Panc1 (cell line): ENCODE measurements around the gene SURF4. TPM values are rescaled to one million over a fixed set of nuclear protein-coding genes. Genes with fewer than 3 reads are reported as not detected.

Experiments used
- ATAC-seq: fragments of 200-7000 bp; cut with Tn5 transposase; 2 replicates; pipeline ENCODE4 v1.9.1; 2020; ENCODE audit warnings: mild to moderate bottlenecking, moderate library complexity
- BruUV-seq: library from RNA; stranded (reverse); fragments of 400-500 nt; replicated peaks from 2 replicates; lab custom pipeline; 2021; lab: Mats Ljungman, UMichigan
- CTCF ChIA-PET: fragments of 300-600 bp; sonication (Branson Sonifier 250); formaldehyde crosslinking; loops from one replicate; lab custom pipeline; 2022; ENCODE audit warnings: antibody characterized with exemption; lab: Charles Lee
- POLR2A ChIA-PET: fragments of 300-600 bp; sonication (Branson Sonifier 250); formaldehyde crosslinking; loops from one replicate; lab custom pipeline; 2022; ENCODE audit warnings: antibody characterized with exemption; lab: Charles Lee
- DNase-seq: peaks from one replicate; pipeline ENCODE4 v3.0.0-alpha.2; 2010; ENCODE audit warnings: low read depth, low spot score
- H3K27ac ChIP-seq: 2 replicates; pipeline ENCODE4 v1.5.1; 2011; ENCODE audit warnings: mild to moderate bottlenecking, low read length, inconsistent platforms
- H3K27me3 ChIP-seq: fragments of 200-500 bp; sonication (Bioruptor generic); 2 replicates; pipeline ENCODE4 v1.6.0; 2014; ENCODE audit warnings: low read length, inconsistent platforms; ENCODE audit not compliant: control insufficient read depth, insufficient read depth
- H3K36me3 ChIP-seq: fragments of 200-500 bp; sonication (Bioruptor generic); 2 replicates; pipeline ENCODE4 v1.5.1; 2014; ENCODE audit warnings: inconsistent platforms, mild to moderate bottlenecking, low read length, moderate library complexity; ENCODE audit not compliant: control insufficient read depth, insufficient read depth
- H3K4me1 ChIP-seq: 2 replicates; pipeline ENCODE4 v1.5.1; 2011; ENCODE audit warnings: inconsistent platforms, mild to moderate bottlenecking, low read length, moderate library complexity; ENCODE audit not compliant: control insufficient read depth, insufficient read depth
- H3K4me3 ChIP-seq, 2 experiments: 2 replicates each; pipeline ENCODE4 v1.5.1; 2011 to 2012; ENCODE audit warnings: low read depth in 2 of 2, low read length in 2 of 2, mild to moderate bottlenecking in 2 of 2, inconsistent platforms in 1 of 2, moderate library complexity in 1 of 2
- H3K9me3 ChIP-seq: fragments of 200-500 bp; sonication (Bioruptor generic); 2 replicates; pipeline ENCODE4 v1.5.1; 2014; ENCODE audit warnings: low read depth, mild to moderate bottlenecking, inconsistent platforms, low read length, moderate library complexity; ENCODE audit not compliant: control insufficient read depth, insufficient read depth
- POLR2AphosphoS5 ChIP-seq: IDR thresholded peaks from 2 replicates; pipeline ENCODE4 v1.6.1; 2012; ENCODE audit warnings: mild to moderate bottlenecking, low read depth, low read length, moderate library complexity
- SIN3A ChIP-seq: IDR thresholded peaks from 2 replicates; pipeline ENCODE4 v1.6.1; 2012; ENCODE audit warnings: low read depth, mild to moderate bottlenecking, low read length, moderate library complexity, borderline replicate concordance; ENCODE audit not compliant: insufficient read depth
- TCF7L2 ChIP-seq: IDR thresholded peaks from 2 replicates; pipeline ENCODE4 v1.6.1; 2011; ENCODE audit warnings: mild to moderate bottlenecking, low read depth, low read length, inconsistent platforms
- in situ Hi-C: cut with HindIII; loops from 2 replicates; pipeline ENCODE4 v1.10.0; 2016; ENCODE audit warnings: low sequenced_read_pairs, low pct_unique_long_range_greater_than_20kb
- intact Hi-C: fragments of 100-400 bp; cut with micrococcal nuclease; formaldehyde crosslinking; loops from one replicate; pipeline ENCODE4 v1.10.0; 2022; ENCODE audit not compliant: unreplicated experiment
- total RNA-seq: library from RNA; stranded (reverse); gene quantifications from one replicate; pipeline ENCODE4 v1.2.1, GENCODE V29; 2021; ENCODE audit not compliant: unreplicated experiment
- TF ChIP-seq, protein P1 (sequence below): fragments of 450-650 bp; IDR thresholded peaks from 2 replicates; pipeline ENCODE4 v1.5.1; 2017; ENCODE audit warnings: mild to moderate bottlenecking
- TF ChIP-seq, protein P2 (sequence below), 2 experiments: IDR thresholded peaks; 2 replicates each; pipeline ENCODE4 v1.6.1; 2011 to 2012; ENCODE audit warnings: low read depth in 2 of 2, control low read depth in 1 of 2, low read length in 1 of 2, mild to moderate bottlenecking in 1 of 2, moderate library complexity in 1 of 2; ENCODE audit not compliant: insufficient read depth in 1 of 2

Gene SURF4
- total RNA-seq, 1 experiment from 2014 or later: 149 TPM

- no peaks in the 10 kb centered on the region for H3K9me3 ChIP-seq
- H3K4me1 ChIP-seq: peaks cover 18% of the 10 kb centered on the region
- TF ChIP-seq SIN3A (no peak), POLR2AphosphoS5 (no peak), TCF7L2 (no peak)
- TF ChIP-seq, protein P1, sequence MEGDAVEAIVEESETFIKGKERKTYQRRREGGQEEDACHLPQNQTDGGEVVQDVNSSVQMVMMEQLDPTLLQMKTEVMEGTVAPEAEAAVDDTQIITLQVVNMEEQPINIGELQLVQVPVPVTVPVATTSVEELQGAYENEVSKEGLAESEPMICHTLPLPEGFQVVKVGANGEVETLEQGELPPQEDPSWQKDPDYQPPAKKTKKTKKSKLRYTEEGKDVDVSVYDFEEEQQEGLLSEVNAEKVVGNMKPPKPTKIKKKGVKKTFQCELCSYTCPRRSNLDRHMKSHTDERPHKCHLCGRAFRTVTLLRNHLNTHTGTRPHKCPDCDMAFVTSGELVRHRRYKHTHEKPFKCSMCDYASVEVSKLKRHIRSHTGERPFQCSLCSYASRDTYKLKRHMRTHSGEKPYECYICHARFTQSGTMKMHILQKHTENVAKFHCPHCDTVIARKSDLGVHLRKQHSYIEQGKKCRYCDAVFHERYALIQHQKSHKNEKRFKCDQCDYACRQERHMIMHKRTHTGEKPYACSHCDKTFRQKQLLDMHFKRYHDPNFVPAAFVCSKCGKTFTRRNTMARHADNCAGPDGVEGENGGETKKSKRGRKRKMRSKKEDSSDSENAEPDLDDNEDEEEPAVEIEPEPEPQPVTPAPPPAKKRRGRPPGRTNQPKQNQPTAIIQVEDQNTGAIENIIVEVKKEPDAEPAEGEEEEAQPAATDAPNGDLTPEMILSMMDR: no peak
- TF ChIP-seq, protein P2, sequence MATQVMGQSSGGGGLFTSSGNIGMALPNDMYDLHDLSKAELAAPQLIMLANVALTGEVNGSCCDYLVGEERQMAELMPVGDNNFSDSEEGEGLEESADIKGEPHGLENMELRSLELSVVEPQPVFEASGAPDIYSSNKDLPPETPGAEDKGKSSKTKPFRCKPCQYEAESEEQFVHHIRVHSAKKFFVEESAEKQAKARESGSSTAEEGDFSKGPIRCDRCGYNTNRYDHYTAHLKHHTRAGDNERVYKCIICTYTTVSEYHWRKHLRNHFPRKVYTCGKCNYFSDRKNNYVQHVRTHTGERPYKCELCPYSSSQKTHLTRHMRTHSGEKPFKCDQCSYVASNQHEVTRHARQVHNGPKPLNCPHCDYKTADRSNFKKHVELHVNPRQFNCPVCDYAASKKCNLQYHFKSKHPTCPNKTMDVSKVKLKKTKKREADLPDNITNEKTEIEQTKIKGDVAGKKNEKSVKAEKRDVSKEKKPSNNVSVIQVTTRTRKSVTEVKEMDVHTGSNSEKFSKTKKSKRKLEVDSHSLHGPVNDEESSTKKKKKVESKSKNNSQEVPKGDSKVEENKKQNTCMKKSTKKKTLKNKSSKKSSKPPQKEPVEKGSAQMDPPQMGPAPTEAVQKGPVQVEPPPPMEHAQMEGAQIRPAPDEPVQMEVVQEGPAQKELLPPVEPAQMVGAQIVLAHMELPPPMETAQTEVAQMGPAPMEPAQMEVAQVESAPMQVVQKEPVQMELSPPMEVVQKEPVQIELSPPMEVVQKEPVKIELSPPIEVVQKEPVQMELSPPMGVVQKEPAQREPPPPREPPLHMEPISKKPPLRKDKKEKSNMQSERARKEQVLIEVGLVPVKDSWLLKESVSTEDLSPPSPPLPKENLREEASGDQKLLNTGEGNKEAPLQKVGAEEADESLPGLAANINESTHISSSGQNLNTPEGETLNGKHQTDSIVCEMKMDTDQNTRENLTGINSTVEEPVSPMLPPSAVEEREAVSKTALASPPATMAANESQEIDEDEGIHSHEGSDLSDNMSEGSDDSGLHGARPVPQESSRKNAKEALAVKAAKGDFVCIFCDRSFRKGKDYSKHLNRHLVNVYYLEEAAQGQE (IDR thresholded peaks at IDR 0.05; ENCODE audit: insufficient read depth in 1 of 2, low read depth in 2 of 2, low read length in 1 of 2): no peak
- DNase-seq: no peak
- in situ Hi-C loops: no loop called here
- H3K4me3 ChIP-seq: no peak overlapping the region
- POLR2A ChIA-PET: interaction anchor here (0.7 kb wide), 1 partner anchor 15 kb away, joined by 4 read pairs; no protein-coding TSS in a partner anchor
- no peak overlapping the region for H3K27ac ChIP-seq
- H3K36me3 ChIP-seq: peaks cover 9% of the 10 kb centered on the region; the same call in 1 of the 2 replicates
- intact Hi-C loops: no loop called here
- no peak for ATAC-seq
- CTCF ChIA-PET: no interaction called here
- no TSS peak for BruUV-seq
- no peaks in the 10 kb centered on the region for H3K27me3 ChIP-seq
Measured at GRCh38 chr9:133370685-133371084, 5.2 kb downstream of the SURF4 start.

GRCh38 chr9:133369933-133370332 is 5.9 kb downstream of the SURF4 start:
- DNase-seq (no peak), ATAC-seq (no peak)
- Histone ChIP-seq H3K36me3 (peaks cover 6% of the 10 kb centered on the region; the same call in 1 of the 2 replicates), H3K27ac (no peak overlapping the region), H3K9me3 (no peaks in the 10 kb centered on the region), H3K4me3 (no peak overlapping the region), H3K27me3 (no peaks in the 10 kb centered on the region), H3K4me1 (peaks cover 18% of the 10 kb centered on the region)
- intact Hi-C loops: no loop called here
- no peak for TF ChIP-seq SIN3A
- no peak for TF ChIP-seq TCF7L2
- TF ChIP-seq, protein P1: no peak
- TF ChIP-seq, protein P2 (IDR thresholded peaks at IDR 0.05; ENCODE audit: insufficient read depth in 1 of 2, low read depth in 2 of 2, low read length in 1 of 2): no peak
- POLR2A ChIA-PET: no interaction called here
- CTCF ChIA-PET: no interaction called here
- BruUV-seq: no TSS peak
- in situ Hi-C loops: no loop called here
